K562 (cell line): Measurements from ENCODE around the gene YLPM1. TPM values are rescaled to one million over a fixed set of nuclear protein-coding genes. Genes with fewer than 3 reads are reported as not detected.

Source experiments
- ARID1B ChIP-seq: fragments of 450-650 bp; IDR thresholded peaks from 2 replicates; pipeline ENCODE4 v1.6.1; 2016; ENCODE audit warnings: antibody characterized with exemption, mild to moderate bottlenecking, inconsistent platforms
- ARID3A ChIP-seq: IDR thresholded peaks from 2 replicates; pipeline ENCODE4 v1.6.1; 2012; ENCODE audit warnings: low read depth, low read length, improper control_type of control experiment, borderline replicate concordance
- ARNT ChIP-seq, 2 experiments: fragments of 450-650 bp; IDR thresholded peaks; 2 replicates each; pipeline ENCODE4 v1.6.1; 2016; ENCODE audit warnings: mild to moderate bottlenecking in 1 of 2
- E2F6 ChIP-seq, 2 experiments: IDR thresholded peaks; 2 replicates each; pipeline ENCODE4 v1.6.1; 2011; ENCODE audit warnings: borderline replicate concordance in 1 of 2, control low read depth in 1 of 2, low read depth in 1 of 2, low read length in 1 of 2, mild to moderate bottlenecking in 1 of 2, mixed read lengths in 1 of 2, moderate library complexity in 1 of 2; ENCODE audit not compliant: insufficient read depth in 1 of 2, insufficient read length in 1 of 2, poor library complexity in 1 of 2, severe bottlenecking in 1 of 2; ENCODE audit errors: extremely low read depth in 1 of 2
- E4F1 ChIP-seq: fragments of 250-450 bp; sonication (Bioruptor Pico); IDR thresholded peaks from 2 replicates; pipeline ENCODE4 v1.5.0; 2021; ENCODE audit warnings: mild to moderate bottlenecking, borderline replicate concordance
- EGR1 ChIP-seq: fragments of 450-650 bp; conservative IDR thresholded peaks from 2 replicates; pipeline ENCODE4 v1.6.1; 2017; ENCODE audit warnings: mild to moderate bottlenecking
- ESRRB ChIP-seq: fragments of 250-450 bp; sonication (Bioruptor Pico); IDR thresholded peaks from 2 replicates; pipeline ENCODE4 v1.5.0; 2020; ENCODE audit warnings: mild to moderate bottlenecking, moderate library complexity, borderline replicate concordance
- ETS2 ChIP-seq: IDR thresholded peaks from 2 replicates; pipeline ENCODE4 v1.6.1; 2016; ENCODE audit warnings: borderline replicate concordance, missing genetic modification characterization, mild to moderate bottlenecking, moderate library complexity, missing compliant biosample characterization; ENCODE audit not compliant: poor library complexity, severe bottlenecking
- JUNB ChIP-seq: fragments of 450-650 bp; formaldehyde crosslinking; conservative IDR thresholded peaks from 2 replicates; pipeline ENCODE4 v1.4.0; 2020; ENCODE audit warnings: mild to moderate bottlenecking
- LEF1 ChIP-seq: fragments of 450-650 bp; IDR thresholded peaks from 2 replicates; pipeline ENCODE4 v1.6.1; 2016; ENCODE audit warnings: mild to moderate bottlenecking
- MCM3 ChIP-seq: fragments of 450-650 bp; IDR thresholded peaks from 2 replicates; pipeline ENCODE4 v1.6.1; 2016
- PCBP2 ChIP-seq: fragments of 200-400 bp; formaldehyde crosslinking; IDR thresholded peaks from 2 replicates; pipeline ENCODE4 v1.6.1; 2018; ENCODE audit warnings: low read length, low read depth, mild to moderate bottlenecking, moderate library complexity; ENCODE audit not compliant: poor library complexity, severe bottlenecking
- PHF21A ChIP-seq: fragments of 450-650 bp; IDR thresholded peaks from 2 replicates; pipeline ENCODE4 v1.6.1; 2017; ENCODE audit warnings: low read depth, borderline replicate concordance
- PPARD ChIP-seq: fragments of 250-450 bp; sonication (Bioruptor Pico); IDR thresholded peaks from 2 replicates; pipeline ENCODE4 v1.8.0; 2022; ENCODE audit warnings: inconsistent platforms, mild to moderate bottlenecking, moderate library complexity
- ZMIZ1 ChIP-seq, 2 experiments: fragments of 150-350 bp in 1 of 2; IDR thresholded peaks; 2 replicates each; pipeline ENCODE4 v1.6.1; 2012 to 2016; ENCODE audit warnings: low read depth in 2 of 2, low read length in 2 of 2, mild to moderate bottlenecking in 1 of 2, moderate library complexity in 1 of 2
- ZNF12 ChIP-seq: sonication (generic); formaldehyde crosslinking; IDR thresholded peaks from 2 replicates; pipeline ENCODE4 v1.4.0; 2020; ENCODE audit warnings: mild to moderate bottlenecking, missing genetic modification reagents
- ZNF24 ChIP-seq: fragments of 450-650 bp; IDR thresholded peaks from 2 replicates; pipeline ENCODE4 v1.6.1; 2016
- ZNF445 ChIP-seq: fragments of 250-450 bp; sonication (Bioruptor Pico); IDR thresholded peaks from 2 replicates; pipeline ENCODE4 v1.4.0; 2020; ENCODE audit warnings: low read depth, mild to moderate bottlenecking, moderate library complexity
- polyA plus RNA-seq, 8 experiments: library from polyadenylated mRNA; depleted of rRNA in 4 of 8; stranded (reverse) in 5 of 8; unstranded in 3 of 8; fragments of >200 nt; fragmentation: Nextera tagmentation in 2 of 8; fragmentation: Illumina TruSeq in 1 of 8; extraction: Ambion mirVana in 2 of 8; extraction: Trizol in 1 of 8; gene quantifications; 2 replicates each; pipeline versions ENCODE4 v1.2.1 to v1.2.3, GENCODE V29; 2011 to 2014; ENCODE audit warnings: inconsistent platforms in 1 of 8, missing spikeins in 1 of 8
- total RNA-seq, 7 experiments: library from RNA; depleted of rRNA in 6 of 7; stranded (reverse); fragments of >200 nt in 6 of 7; fragmentation: Illumina TruSeq in 2 of 7; extraction: Trizol in 2 of 7; gene quantifications; 2 replicates each; pipeline versions ENCODE4 v1.2.1 to v1.2.3, GENCODE V29; 2011 to 2021; ENCODE audit warnings: low replicate concordance in 1 of 7

Gene YLPM1
- total and polyA plus RNA-seq, 9 of the 15 experiments (the other 6 are each of a cell fraction or from before 2014, with no cell fraction given), result 7.2 to 32.7 (median 14.6) TPM

GRCh38 chr14:74762917-74763802, at the start of gene YLPM1 (continued):
- TF ChIP-seq E2F6 (IDR thresholded peaks at IDR 0.05; ENCODE audit: borderline replicate concordance in 1 of 2, extremely low read depth in 1 of 2, insufficient read depth in 1 of 2, insufficient read length in 1 of 2, low read depth in 1 of 2, low read length in 1 of 2, poor library complexity in 1 of 2, severe bottlenecking in 1 of 2) (peak; percentile 1 to 5), ZMIZ1 (IDR thresholded peaks at IDR 0.05; ENCODE audit: low read depth in 2 of 2, low read length in 2 of 2) (no peak), ZNF445 (CRISPR knock-in tag) (no peak), ZNF12 (CRISPR knock-in tag) (no peak), PPARD (CRISPR knock-in tag) (no peak), ARNT (IDR thresholded peaks at IDR 0.05) (peak; percentile 75 to 90; a peak in 2 of 4 replicates), JUNB (CRISPR knock-in tag) (no peak), PHF21A (no peak), ARID3A (no peak), LEF1 (0 out of 2 replicates have a peak, but pooled peaks have one; percentile 6), PCBP2 (no peak), MCM3 (no peak), ZNF24 (no peak), ARID1B (no peak), ETS2 (tag) (no peak), EGR1 (peak; percentile 79), ESRRB (CRISPR knock-in tag) (no peak), E4F1 (CRISPR knock-in tag) (no peak)
